PC-9 (cell line): ENCODE results near the gene CSNK1D. TPM values are rescaled to one million over a fixed set of nuclear protein-coding genes. Genes with fewer than 3 reads are reported as not detected.

Experiments
- BruUV-seq: library from RNA; stranded (reverse); fragments of 400-500 nt; replicated peaks from 2 replicates; lab custom pipeline; 2021; lab: Mats Ljungman, UMichigan
- CTCF ChIA-PET: fragments of 300-600 bp; sonication (Branson Sonifier 250); formaldehyde crosslinking; loops from one replicate; lab custom pipeline; 2022; ENCODE audit warnings: antibody characterized with exemption; lab: Charles Lee
- POLR2A ChIA-PET: fragments of 300-600 bp; sonication (Branson Sonifier 250); formaldehyde crosslinking; loops from one replicate; lab custom pipeline; 2022; ENCODE audit warnings: antibody characterized with exemption; ENCODE audit not compliant: unreplicated experiment; lab: Charles Lee
- DNase-seq, 2 experiments: peaks; one replicate each; pipeline versions ENCODE4 v3.0.0 to v3.0.0-alpha.2; 2015 to 2022; ENCODE audit warnings: mixed read lengths in 1 of 2
- H2AFZ ChIP-seq: fragments of 200-600 bp; sonication (generic); 2 replicates; pipeline ENCODE4 v1.8.1; 2017; ENCODE audit warnings: antibody characterized with exemption
- H3F3A ChIP-seq: fragments of 200-600 bp; sonication (generic); 2 replicates; pipeline ENCODE4 v1.8.1; 2017; ENCODE audit warnings: antibody characterized with exemption, mild to moderate bottlenecking, low read depth; ENCODE audit not compliant: insufficient read depth
- H3K27ac ChIP-seq: fragments of 200-600 bp; sonication (generic); 2 replicates; pipeline ENCODE4 v1.6.1; 2016; ENCODE audit warnings: mixed run types
- H3K27me3 ChIP-seq: fragments of 200-600 bp; sonication (generic); 2 replicates; pipeline ENCODE4 v1.6.1; 2016; ENCODE audit warnings: low read depth, mixed run types; ENCODE audit not compliant: insufficient read depth
- H3K36me3 ChIP-seq: fragments of 200-600 bp; sonication (generic); 2 replicates; pipeline ENCODE4 v1.6.1; 2016; ENCODE audit warnings: low read depth, mixed run types
- H3K4me1 ChIP-seq: fragments of 200-600 bp; sonication (generic); replicated peaks from 2 replicates; pipeline ENCODE4 v1.6.1; 2016; ENCODE audit warnings: mixed run types; ENCODE audit not compliant: insufficient read depth
- H3K4me2 ChIP-seq: fragments of 200-600 bp; sonication (generic); 2 replicates; pipeline ENCODE4 v1.6.1; 2017; ENCODE audit warnings: mixed run types
- H3K4me3 ChIP-seq: fragments of 200-600 bp; sonication (generic); 2 replicates; pipeline ENCODE4 v1.6.1; 2016; ENCODE audit warnings: mixed run types
- H3K79me2 ChIP-seq: fragments of 200-600 bp; sonication (generic); 2 replicates; pipeline ENCODE4 v1.6.1; 2017; ENCODE audit warnings: low read depth, mixed run types
- H3K9me2 ChIP-seq: fragments of 200-600 bp; sonication (generic); 2 replicates; pipeline ENCODE4 v1.8.1; 2017; ENCODE audit warnings: mild to moderate bottlenecking; ENCODE audit not compliant: insufficient read depth
- H3K9me3 ChIP-seq: fragments of 200-600 bp; sonication (generic); 2 replicates; pipeline ENCODE4 v1.8.1; 2016; ENCODE audit warnings: low read depth; ENCODE audit not compliant: insufficient read depth
- H4K20me1 ChIP-seq: fragments of 200-600 bp; sonication (generic); 2 replicates; pipeline ENCODE4 v1.8.1; 2017; ENCODE audit not compliant: insufficient read depth
- EZH2 ChIP-seq: fragments of 200-600 bp; sonication (generic); IDR thresholded peaks from 2 replicates; pipeline ENCODE4 v1.8.0; 2017; ENCODE audit warnings: antibody characterized with exemption, low read depth
- intact Hi-C: fragments of 100-400 bp; cut with micrococcal nuclease; formaldehyde crosslinking; loops from one replicate; pipeline ENCODE4 v1.10.0; 2022; ENCODE audit not compliant: unreplicated experiment
- total RNA-seq: library from RNA; stranded (reverse); gene quantifications from 2 replicates; pipeline ENCODE4 v1.2.3, GENCODE V29; 2021
- TF ChIP-seq, protein P1 (sequence below): fragments of 200-600 bp; sonication (generic); conservative IDR thresholded peaks from 2 replicates; pipeline ENCODE4 v1.6.1; 2017; ENCODE audit warnings: mixed run types, antibody characterized with exemption, mild to moderate bottlenecking, moderate library complexity

Gene CSNK1D
- total RNA-seq, 1 experiment from 2014 or later = 181 TPM

DNA sequence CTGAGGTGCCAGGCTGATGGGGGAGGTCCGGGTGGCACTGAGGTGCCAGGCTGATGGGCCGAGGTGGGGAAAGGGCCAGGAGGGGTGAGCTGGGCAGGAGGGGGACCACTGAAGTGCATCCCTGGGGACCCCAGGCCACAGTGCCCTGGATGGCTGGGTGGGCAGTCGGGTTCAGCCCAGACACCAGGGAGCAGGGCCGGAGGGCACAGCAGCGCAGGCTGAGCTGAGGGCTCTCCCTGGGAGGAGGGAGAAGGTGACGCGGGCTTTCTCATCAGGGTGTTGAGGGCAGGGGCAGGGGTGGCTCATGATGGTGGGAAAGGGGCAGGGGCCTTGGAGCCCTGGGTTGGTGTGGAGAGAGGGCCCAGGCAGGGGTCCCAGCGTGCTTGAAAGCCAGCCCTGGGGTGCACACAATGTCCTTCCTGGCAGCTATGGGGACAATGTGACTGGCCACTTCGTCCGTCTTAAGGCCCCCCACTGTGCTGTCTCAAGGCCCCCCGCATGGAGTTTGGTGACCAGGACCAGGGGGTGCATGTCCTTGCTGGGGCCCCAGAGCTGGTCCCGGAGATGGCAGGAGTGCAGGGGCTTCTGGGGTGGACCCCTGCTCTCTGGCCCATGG lies 27.9 kb upstream of the CSNK1D start:
- no peak for TF ChIP-seq EZH2
- TF ChIP-seq, protein P1, sequence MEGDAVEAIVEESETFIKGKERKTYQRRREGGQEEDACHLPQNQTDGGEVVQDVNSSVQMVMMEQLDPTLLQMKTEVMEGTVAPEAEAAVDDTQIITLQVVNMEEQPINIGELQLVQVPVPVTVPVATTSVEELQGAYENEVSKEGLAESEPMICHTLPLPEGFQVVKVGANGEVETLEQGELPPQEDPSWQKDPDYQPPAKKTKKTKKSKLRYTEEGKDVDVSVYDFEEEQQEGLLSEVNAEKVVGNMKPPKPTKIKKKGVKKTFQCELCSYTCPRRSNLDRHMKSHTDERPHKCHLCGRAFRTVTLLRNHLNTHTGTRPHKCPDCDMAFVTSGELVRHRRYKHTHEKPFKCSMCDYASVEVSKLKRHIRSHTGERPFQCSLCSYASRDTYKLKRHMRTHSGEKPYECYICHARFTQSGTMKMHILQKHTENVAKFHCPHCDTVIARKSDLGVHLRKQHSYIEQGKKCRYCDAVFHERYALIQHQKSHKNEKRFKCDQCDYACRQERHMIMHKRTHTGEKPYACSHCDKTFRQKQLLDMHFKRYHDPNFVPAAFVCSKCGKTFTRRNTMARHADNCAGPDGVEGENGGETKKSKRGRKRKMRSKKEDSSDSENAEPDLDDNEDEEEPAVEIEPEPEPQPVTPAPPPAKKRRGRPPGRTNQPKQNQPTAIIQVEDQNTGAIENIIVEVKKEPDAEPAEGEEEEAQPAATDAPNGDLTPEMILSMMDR = no peak
- H3K27me3 ChIP-seq = no peaks in the 10 kb centered on the region
- peaks cover 19% of the 10 kb centered on the region for H3K4me1 ChIP-seq
- no peak overlapping the region for H2AFZ ChIP-seq
- H3K9me2 ChIP-seq = no peaks in the 10 kb centered on the region
- no peaks in the 10 kb centered on the region for H3K9me3 ChIP-seq
- intact Hi-C loops = no loop called here
- POLR2A ChIA-PET = no interaction called here
- no peak overlapping the region for H3K27ac ChIP-seq
- DNase-seq = no peak
- H3F3A ChIP-seq = peaks cover 22% of the 10 kb centered on the region
- no peaks in the 10 kb centered on the region for H3K36me3 ChIP-seq
- no TSS peak for BruUV-seq
- no peak overlapping the region for H3K4me3 ChIP-seq
- CTCF ChIA-PET = no interaction called here
- no peaks in the 10 kb centered on the region for H4K20me1 ChIP-seq
- H3K4me2 ChIP-seq = no peak overlapping the region
- no peaks in the 10 kb centered on the region for H3K79me2 ChIP-seq

DNA sequence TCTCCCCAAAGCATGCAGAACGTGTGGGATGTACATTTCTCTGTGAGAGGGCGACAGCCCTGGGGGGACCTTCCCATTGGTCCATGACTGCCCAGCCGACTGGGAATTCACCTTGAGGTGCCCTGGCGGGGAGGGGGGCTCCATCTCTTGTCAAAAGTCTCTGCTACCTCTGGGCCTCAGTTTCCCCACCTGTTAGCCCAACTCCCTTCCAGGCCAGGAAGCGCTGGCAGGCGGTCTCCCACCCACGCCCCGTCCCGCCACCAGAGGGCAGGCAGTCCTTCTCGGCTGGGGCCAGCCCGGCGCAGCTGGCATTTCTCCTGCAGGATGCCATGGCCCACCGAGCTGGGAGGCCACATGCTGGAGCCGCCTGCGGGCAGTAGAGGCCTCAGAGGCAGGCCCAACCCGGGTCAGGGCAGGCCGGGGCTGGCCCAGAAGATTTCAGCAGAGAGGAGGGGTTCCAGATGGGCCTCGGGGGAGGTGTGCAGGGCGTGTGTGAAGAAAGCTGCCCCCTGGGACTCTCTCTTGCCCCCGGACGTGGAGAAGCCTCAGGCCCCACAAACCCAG lies 27.3 kb upstream of the CSNK1D start:
- no peaks in the 10 kb centered on the region for H3K9me2 ChIP-seq
- no peaks in the 10 kb centered on the region for H4K20me1 ChIP-seq
- no TSS peak for BruUV-seq
- H2AFZ ChIP-seq = no peak overlapping the region
- H3F3A ChIP-seq = peaks cover 25% of the 10 kb centered on the region
- CTCF ChIA-PET = no interaction called here
- POLR2A ChIA-PET = no interaction called here
- peaks cover 22% of the 10 kb centered on the region for H3K4me1 ChIP-seq
- H3K9me3 ChIP-seq = no peaks in the 10 kb centered on the region
- H3K79me2 ChIP-seq = no peaks in the 10 kb centered on the region
- DNase-seq = no peak
- no peaks in the 10 kb centered on the region for H3K27me3 ChIP-seq
- no peak for TF ChIP-seq EZH2
- TF ChIP-seq, protein P1 = peak; percentile 54; the same call in 1 of the 2 replicates
- H3K36me3 ChIP-seq = no peaks in the 10 kb centered on the region
- H3K4me3 ChIP-seq = no peak overlapping the region
- no peak overlapping the region for H3K27ac ChIP-seq
- no peak overlapping the region for H3K4me2 ChIP-seq
- intact Hi-C loops = no loop called here

GRCh38 chr17:82300228-82300627 lies 26.7 kb upstream of the CSNK1D start:
- no peak for DNase-seq
- CTCF ChIA-PET = no interaction called here
- peaks cover 22% of the 10 kb centered on the region for H3K4me1 ChIP-seq

More at GRCh38 chr17:82300228-82300627, 26.7 kb upstream of the CSNK1D start:
- Histone ChIP-seq H3K27me3 (no peaks in the 10 kb centered on the region), H2AFZ (no peak overlapping the region), H3F3A (peaks cover 25% of the 10 kb centered on the region), H3K9me2 (no peaks in the 10 kb centered on the region), H3K79me2 (no peaks in the 10 kb centered on the region), H3K36me3 (no peaks in the 10 kb centered on the region), H3K4me2 (no peak overlapping the region), H3K9me3 (no peaks in the 10 kb centered on the region), H4K20me1 (no peaks in the 10 kb centered on the region), H3K4me3 (no peak overlapping the region), H3K27ac (no peak overlapping the region)
- TF ChIP-seq EZH2 = no peak
- TF ChIP-seq, protein P1 = no peak
- POLR2A ChIA-PET = no interaction called here
- intact Hi-C loops = no loop called here
- BruUV-seq = no TSS peak
